Transverse colon (tissue), 4 donors: ENCODE data around the gene OR4D10.

Experiments
- POLR2AphosphoS5 ChIP-seq, 3 donors: sonication (generic); formaldehyde crosslinking; IDR thresholded peaks; one replicate each; pipeline ENCODE4 v1.6.1; 2016; ENCODE audit warnings: antibody characterized with exemption in 3 of 3
- TF ChIP-seq, protein P1 (sequence below), 5 experiments: fragments of 200-600 bp in 3 of 5; fragments of 450-650 bp in 2 of 5; sonication (generic) in 3 of 5; IDR thresholded peaks; 1 replicate in 2 of 5; 2 replicates in 3 of 5; pipeline ENCODE4 v1.5.1; 2016 to 2017; ENCODE audit warnings: antibody characterized with exemption in 5 of 5, inconsistent platforms in 3 of 5, mild to moderate bottlenecking in 2 of 5, moderate library complexity in 1 of 5

DNA sequence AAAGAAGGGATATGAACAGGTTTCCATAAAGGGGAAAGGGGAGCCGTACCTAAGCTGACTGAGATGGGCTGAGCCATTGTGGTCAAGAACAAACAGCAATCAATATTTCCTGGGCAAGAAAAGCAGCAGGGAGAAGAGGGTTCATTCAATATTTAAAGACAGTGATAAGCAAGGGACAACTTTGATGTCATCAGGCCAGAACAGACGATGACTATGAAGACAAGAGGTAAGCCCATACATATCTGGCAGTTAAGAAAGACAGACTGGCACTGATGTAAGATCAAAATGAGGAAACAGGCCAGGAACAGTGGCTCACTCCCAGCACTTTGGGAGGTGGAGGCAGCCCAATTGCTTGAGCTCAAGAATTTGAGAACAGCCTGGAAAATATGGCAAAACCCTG, 49.3 kb upstream of the OR4D10 start:
- no peak for TF ChIP-seq POLR2AphosphoS5 (IDR thresholded peaks at IDR 0.05)
- TF ChIP-seq, protein P1, sequence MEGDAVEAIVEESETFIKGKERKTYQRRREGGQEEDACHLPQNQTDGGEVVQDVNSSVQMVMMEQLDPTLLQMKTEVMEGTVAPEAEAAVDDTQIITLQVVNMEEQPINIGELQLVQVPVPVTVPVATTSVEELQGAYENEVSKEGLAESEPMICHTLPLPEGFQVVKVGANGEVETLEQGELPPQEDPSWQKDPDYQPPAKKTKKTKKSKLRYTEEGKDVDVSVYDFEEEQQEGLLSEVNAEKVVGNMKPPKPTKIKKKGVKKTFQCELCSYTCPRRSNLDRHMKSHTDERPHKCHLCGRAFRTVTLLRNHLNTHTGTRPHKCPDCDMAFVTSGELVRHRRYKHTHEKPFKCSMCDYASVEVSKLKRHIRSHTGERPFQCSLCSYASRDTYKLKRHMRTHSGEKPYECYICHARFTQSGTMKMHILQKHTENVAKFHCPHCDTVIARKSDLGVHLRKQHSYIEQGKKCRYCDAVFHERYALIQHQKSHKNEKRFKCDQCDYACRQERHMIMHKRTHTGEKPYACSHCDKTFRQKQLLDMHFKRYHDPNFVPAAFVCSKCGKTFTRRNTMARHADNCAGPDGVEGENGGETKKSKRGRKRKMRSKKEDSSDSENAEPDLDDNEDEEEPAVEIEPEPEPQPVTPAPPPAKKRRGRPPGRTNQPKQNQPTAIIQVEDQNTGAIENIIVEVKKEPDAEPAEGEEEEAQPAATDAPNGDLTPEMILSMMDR (IDR thresholded peaks at IDR 0.05), result no peak
